ENCODE measurements around the gene RPTOR. TPM values are rescaled to one million over a fixed set of nuclear protein-coding genes. Genes with fewer than 3 reads are reported as not detected.

RPTOR gene
- total RNA-seq, 3 donors from 2014 or later = 21.4 to 27.5 (median 23.6) TPM

DNA sequence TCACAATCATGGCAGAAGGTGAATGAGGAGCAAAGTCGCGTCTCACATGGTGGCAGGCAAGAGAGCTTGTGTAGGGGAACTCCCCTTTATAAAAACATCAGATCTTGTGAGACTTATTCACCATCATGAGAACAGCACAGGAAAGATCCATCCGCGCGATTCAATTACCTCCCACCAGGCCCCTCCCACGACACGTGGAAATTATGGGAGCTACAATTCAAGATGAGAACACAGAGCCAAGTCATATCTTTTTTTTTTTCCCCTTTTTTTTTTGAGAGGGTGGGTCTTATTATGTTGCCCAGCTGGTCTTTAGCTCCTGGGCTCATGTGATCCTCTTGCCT, 60.0 kb downstream of the RPTOR start:
- no peak for TF ChIP-seq POLR2AphosphoS5 (IDR thresholded peaks at IDR 0.05)
- no peak for TF ChIP-seq POLR2A (IDR thresholded peaks at IDR 0.05)
- TF ChIP-seq, protein P1, sequence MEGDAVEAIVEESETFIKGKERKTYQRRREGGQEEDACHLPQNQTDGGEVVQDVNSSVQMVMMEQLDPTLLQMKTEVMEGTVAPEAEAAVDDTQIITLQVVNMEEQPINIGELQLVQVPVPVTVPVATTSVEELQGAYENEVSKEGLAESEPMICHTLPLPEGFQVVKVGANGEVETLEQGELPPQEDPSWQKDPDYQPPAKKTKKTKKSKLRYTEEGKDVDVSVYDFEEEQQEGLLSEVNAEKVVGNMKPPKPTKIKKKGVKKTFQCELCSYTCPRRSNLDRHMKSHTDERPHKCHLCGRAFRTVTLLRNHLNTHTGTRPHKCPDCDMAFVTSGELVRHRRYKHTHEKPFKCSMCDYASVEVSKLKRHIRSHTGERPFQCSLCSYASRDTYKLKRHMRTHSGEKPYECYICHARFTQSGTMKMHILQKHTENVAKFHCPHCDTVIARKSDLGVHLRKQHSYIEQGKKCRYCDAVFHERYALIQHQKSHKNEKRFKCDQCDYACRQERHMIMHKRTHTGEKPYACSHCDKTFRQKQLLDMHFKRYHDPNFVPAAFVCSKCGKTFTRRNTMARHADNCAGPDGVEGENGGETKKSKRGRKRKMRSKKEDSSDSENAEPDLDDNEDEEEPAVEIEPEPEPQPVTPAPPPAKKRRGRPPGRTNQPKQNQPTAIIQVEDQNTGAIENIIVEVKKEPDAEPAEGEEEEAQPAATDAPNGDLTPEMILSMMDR (IDR thresholded peaks at IDR 0.05) = no peak
- no peaks in the 10 kb centered on the region for H3K4me1 ChIP-seq
- no peaks in the 10 kb centered on the region for H3K27me3 ChIP-seq
- no peak overlapping the region for H3K4me3 ChIP-seq
- intact Hi-C loops (cut with DNase I; ENCODE audit: low total_unique reads) = no loop called here
- DNase-seq (ENCODE audit: low spot score in 2 of 2) = no peak
- H3K36me3 ChIP-seq = no peaks in the 10 kb centered on the region
- H3K27ac ChIP-seq = no peak overlapping the region
- H3K9me3 ChIP-seq = no peaks in the 10 kb centered on the region

DNA sequence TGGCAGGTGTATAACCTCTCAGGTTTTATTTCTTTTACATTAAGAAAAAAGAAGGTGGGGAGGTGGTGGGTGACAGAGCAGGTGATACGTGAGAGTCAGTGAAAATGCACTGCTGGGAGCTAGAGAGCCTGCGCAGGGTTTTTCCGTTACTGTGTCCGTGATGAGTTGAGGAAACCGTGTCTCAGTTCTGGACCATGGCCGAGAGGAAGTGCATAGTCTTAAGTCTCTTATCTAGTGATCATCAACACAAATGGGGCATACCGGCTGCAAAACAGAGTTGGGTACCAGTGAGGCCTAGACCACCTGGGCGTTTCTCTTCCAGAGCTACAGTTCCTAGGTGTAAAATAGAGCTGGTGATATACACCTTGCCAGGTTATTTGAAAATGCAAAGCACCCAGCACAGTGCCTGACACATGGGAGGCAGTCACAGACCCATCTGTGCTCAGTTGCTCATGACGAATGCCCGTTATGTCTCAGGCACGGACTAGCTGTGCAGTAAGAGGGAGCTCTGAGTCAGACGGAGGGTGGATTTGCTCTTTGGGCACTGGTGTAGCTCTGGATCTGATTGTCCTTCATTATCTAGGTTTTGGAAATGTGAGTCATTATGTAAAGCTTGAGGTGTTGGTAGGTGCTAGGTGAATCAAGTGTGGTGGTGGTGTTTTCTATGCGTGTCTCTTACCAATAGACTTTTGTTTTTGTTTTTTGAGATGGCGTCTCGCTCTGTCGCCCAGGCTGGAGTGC, 60.9 kb downstream of the RPTOR start:
- Histone ChIP-seq H3K4me3 (no peak overlapping the region), H3K4me1 (no peaks in the 10 kb centered on the region), H3K36me3 (no peaks in the 10 kb centered on the region), H3K27me3 (no peaks in the 10 kb centered on the region), H3K27ac (no peak overlapping the region), H3K9me3 (no peaks in the 10 kb centered on the region)
- DNase-seq (ENCODE audit: low spot score in 2 of 2) = no peak
- TF ChIP-seq POLR2A (IDR thresholded peaks at IDR 0.05) (no peak), POLR2AphosphoS5 (IDR thresholded peaks at IDR 0.05) (no peak)
- TF ChIP-seq, protein P1 (IDR thresholded peaks at IDR 0.05) = no peak
- intact Hi-C loops (cut with DNase I; ENCODE audit: low total_unique reads) = no loop called here

DNA sequence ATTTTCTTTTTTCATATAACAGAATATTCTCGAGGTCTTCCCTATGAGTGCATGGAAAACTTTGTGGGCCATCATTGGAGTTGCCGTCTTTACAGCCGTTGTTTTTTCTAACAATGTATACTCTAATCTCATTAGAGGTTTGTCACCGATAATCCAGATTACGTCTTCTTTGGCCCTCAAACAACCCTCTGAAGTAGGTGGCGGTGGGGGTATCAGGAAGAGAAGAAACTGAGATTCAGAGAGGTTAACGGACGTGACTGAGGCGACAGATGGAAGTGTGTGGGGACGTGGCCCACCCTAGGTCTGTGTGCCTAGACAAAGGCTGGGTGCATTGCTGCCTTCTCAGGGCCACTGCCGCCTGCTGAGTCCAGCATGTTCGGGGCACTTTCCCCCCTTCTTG, 63.7 kb downstream of the RPTOR start:
- Histone ChIP-seq H3K4me1 (no peaks in the 10 kb centered on the region), H3K27ac (no peak overlapping the region), H3K9me3 (no peaks in the 10 kb centered on the region), H3K27me3 (no peaks in the 10 kb centered on the region), H3K36me3 (no peaks in the 10 kb centered on the region), H3K4me3 (no peak overlapping the region)
- DNase-seq (ENCODE audit: low spot score in 2 of 2) = no peak
- intact Hi-C loops (cut with DNase I; ENCODE audit: low total_unique reads) = no loop called here
- TF ChIP-seq, protein P1 (IDR thresholded peaks at IDR 0.05) = no peak
- no peak for TF ChIP-seq POLR2AphosphoS5 (IDR thresholded peaks at IDR 0.05)
- no peak for TF ChIP-seq POLR2A (IDR thresholded peaks at IDR 0.05)

DNA sequence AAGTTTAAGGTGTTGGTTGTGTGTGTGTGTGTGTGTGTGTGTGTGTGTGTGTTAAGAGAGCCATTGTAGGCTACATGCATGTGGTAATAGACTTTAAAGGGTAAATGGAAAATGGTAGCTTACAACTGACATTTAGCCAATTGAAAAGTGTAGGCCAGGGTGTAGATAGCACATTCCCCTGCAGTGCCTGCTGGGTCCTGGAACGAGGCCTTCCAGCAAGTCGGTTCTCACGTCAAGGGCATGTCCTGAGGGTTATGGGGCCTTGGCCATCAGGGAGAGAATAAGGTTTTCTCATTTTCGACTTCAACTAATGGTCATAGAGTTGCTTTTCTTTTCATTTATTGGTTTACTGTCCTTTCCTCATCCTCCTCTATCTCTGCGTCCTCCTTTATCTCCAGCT, 65.1 kb downstream of the RPTOR start:
- TF ChIP-seq, protein P1 (IDR thresholded peaks at IDR 0.05) = no peak
- TF ChIP-seq POLR2AphosphoS5 (IDR thresholded peaks at IDR 0.05) (no peak), POLR2A (IDR thresholded peaks at IDR 0.05) (no peak)
- H3K36me3 ChIP-seq = no peaks in the 10 kb centered on the region
- no peaks in the 10 kb centered on the region for H3K27me3 ChIP-seq
- DNase-seq (ENCODE audit: low spot score in 2 of 2) = no peak
- no peaks in the 10 kb centered on the region for H3K9me3 ChIP-seq
- no peak overlapping the region for H3K4me3 ChIP-seq
- intact Hi-C loops (cut with DNase I; ENCODE audit: low total_unique reads) = no loop called here
- H3K27ac ChIP-seq = no peak overlapping the region
- H3K4me1 ChIP-seq = no peaks in the 10 kb centered on the region

DNA sequence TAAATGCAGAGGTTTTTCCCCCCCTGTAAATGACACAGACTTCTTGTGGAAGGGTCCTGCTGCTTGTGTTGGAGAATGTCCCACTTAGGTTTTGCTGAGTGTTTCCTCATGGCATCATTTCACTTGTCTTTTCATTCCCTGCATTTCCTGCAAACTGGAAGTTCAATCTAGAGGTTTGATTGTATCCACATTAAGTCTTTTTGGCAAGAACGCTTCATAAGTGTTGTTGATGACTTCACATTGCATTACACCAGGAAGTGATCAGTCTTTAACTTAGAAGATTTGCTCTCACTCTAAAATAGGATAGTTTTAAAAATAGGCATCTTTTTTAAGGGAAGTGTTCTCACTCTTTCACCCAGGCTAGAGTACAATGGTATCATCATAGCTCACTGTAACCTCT, 67.2 kb downstream of the RPTOR start:
- H3K27me3 ChIP-seq = no peaks in the 10 kb centered on the region
- no peak for TF ChIP-seq POLR2AphosphoS5 (IDR thresholded peaks at IDR 0.05)
- no peak for TF ChIP-seq POLR2A (IDR thresholded peaks at IDR 0.05)
- TF ChIP-seq, protein P1 (IDR thresholded peaks at IDR 0.05) = no peak
- H3K4me1 ChIP-seq = no peaks in the 10 kb centered on the region
- intact Hi-C loops (cut with DNase I; ENCODE audit: low total_unique reads) = no loop called here
- H3K9me3 ChIP-seq = no peaks in the 10 kb centered on the region
- H3K4me3 ChIP-seq = no peak overlapping the region
- no peak for DNase-seq (ENCODE audit: low spot score in 2 of 2)
- no peaks in the 10 kb centered on the region for H3K36me3 ChIP-seq
- no peak overlapping the region for H3K27ac ChIP-seq
